A673 (cell line): ENCODE data around the gene CDK7. TPM values are rescaled to one million over a fixed set of nuclear protein-coding genes. Genes with fewer than 3 reads are reported as not detected.

Source experiments
- BruUV-seq: library from RNA; stranded (reverse); fragments of 400-500 nt; replicated peaks from 2 replicates; lab custom pipeline; 2021; lab: Mats Ljungman, UMichigan
- CTCF ChIA-PET: fragments of 300-600 bp; sonication (Branson Sonifier 250); formaldehyde crosslinking; loops from one replicate; lab custom pipeline; 2022; ENCODE audit warnings: antibody characterized with exemption; lab: Charles Lee
- POLR2A ChIA-PET: fragments of 300-600 bp; sonication (Branson Sonifier 250); formaldehyde crosslinking; loops from one replicate; lab custom pipeline; 2022; ENCODE audit warnings: antibody characterized with exemption; ENCODE audit not compliant: low non-redundant PET; lab: Charles Lee
- DNase-seq: peaks from one replicate; pipeline ENCODE4 v3.0.0-alpha.2; 2015; ENCODE audit warnings: low spot score
- H3K27ac ChIP-seq: fragments of 200-600 bp; sonication (generic); 2 replicates; pipeline ENCODE4 v1.5.1; 2016; ENCODE audit warnings: mixed run types, low read depth, mild to moderate bottlenecking, mixed read lengths, antibody characterized with exemption, low read length; ENCODE audit not compliant: poor library complexity, severe bottlenecking
- H3K27me3 ChIP-seq: fragments of 200-600 bp; sonication (generic); replicated peaks from 2 replicates; pipeline ENCODE4 v1.6.1; 2017; ENCODE audit warnings: mixed run types, low read depth, mild to moderate bottlenecking, mixed read lengths, antibody characterized with exemption, low read length; ENCODE audit not compliant: insufficient read depth, poor library complexity
- H3K36me3 ChIP-seq: fragments of 200-600 bp; sonication (generic); 2 replicates; pipeline ENCODE4 v1.6.1; 2016; ENCODE audit warnings: mixed run types, mild to moderate bottlenecking, mixed read lengths, antibody characterized with exemption, low read length; ENCODE audit not compliant: insufficient read depth, poor library complexity, severe bottlenecking
- H3K4me1 ChIP-seq: fragments of 200-600 bp; sonication (generic); 2 replicates; pipeline ENCODE4 v1.6.1; 2017; ENCODE audit warnings: mixed run types, mild to moderate bottlenecking, mixed read lengths, antibody characterized with exemption, low read length; ENCODE audit not compliant: insufficient read depth, poor library complexity, severe bottlenecking
- H3K4me3 ChIP-seq: fragments of 200-600 bp; sonication (generic); 2 replicates; pipeline ENCODE4 v1.5.1; 2016; ENCODE audit warnings: low read depth, mixed run types, mild to moderate bottlenecking, mixed read lengths, low read length; ENCODE audit not compliant: poor library complexity, severe bottlenecking
- H3K9me3 ChIP-seq: fragments of 200-600 bp; sonication (generic); 2 replicates; pipeline ENCODE4 v1.6.1; 2016; ENCODE audit warnings: mixed run types, low read depth, mild to moderate bottlenecking, mixed read lengths, antibody characterized with exemption, low read length; ENCODE audit not compliant: poor library complexity, severe bottlenecking
- CTCF ChIP-seq: fragments of 300-800, 200-600 bp; sonication (generic); conservative IDR thresholded peaks from 2 replicates; pipeline ENCODE4 v1.5.1; 2017; ENCODE audit warnings: low read depth, mild to moderate bottlenecking, antibody characterized with exemption, low read length, moderate library complexity, mixed read lengths
- EZH2 ChIP-seq: fragments of 200-600 bp; sonication (generic); IDR thresholded peaks from 2 replicates; pipeline ENCODE4 v1.6.1; 2017; ENCODE audit warnings: borderline replicate concordance, low read depth, mild to moderate bottlenecking, mixed read lengths, antibody characterized with exemption, low read length; ENCODE audit not compliant: poor library complexity, severe bottlenecking
- intact Hi-C: fragments of 100-400 bp; cut with micrococcal nuclease; formaldehyde crosslinking; loops from one replicate; pipeline ENCODE4 v1.10.0; 2022; ENCODE audit not compliant: unreplicated experiment
- total RNA-seq: library from RNA; stranded (reverse); gene quantifications from 2 replicates; pipeline ENCODE4 v1.2.3, GENCODE V29; 2021

The CDK7 gene
- total RNA-seq, 1 experiment from 2014 or later = 35.8 TPM

- POLR2A ChIA-PET = no interaction called here
- H3K9me3 ChIP-seq = no peaks in the 10 kb centered on the region
- H3K4me1 ChIP-seq = no peaks in the 10 kb centered on the region
- H3K27me3 ChIP-seq = no peaks in the 10 kb centered on the region
- no peak for TF ChIP-seq EZH2
- TF ChIP-seq CTCF = no peak
- no peak for DNase-seq
- CTCF ChIA-PET = no interaction called here
- H3K27ac ChIP-seq = no peak overlapping the region
- BruUV-seq = no TSS peak
- no peak overlapping the region for H3K4me3 ChIP-seq
- intact Hi-C loops = no loop called here
- peaks cover 16% of the 10 kb centered on the region for H3K36me3 ChIP-seq
Observed at GRCh38 chr5:69242215-69242927, 7.7 kb downstream of the CDK7 start.

- ChIA-PET POLR2A (no interaction called here), CTCF (no interaction called here)
- no peak for TF ChIP-seq EZH2
- TF ChIP-seq CTCF = no peak
- no TSS peak for BruUV-seq
- Histone ChIP-seq H3K4me1 (no peaks in the 10 kb centered on the region), H3K27me3 (no peaks in the 10 kb centered on the region), H3K27ac (no peak overlapping the region), H3K36me3 (peaks cover 8% of the 10 kb centered on the region), H3K9me3 (no peaks in the 10 kb centered on the region), H3K4me3 (no peak overlapping the region)
- intact Hi-C loops = no loop called here
- no peak for DNase-seq
Observed at GRCh38 chr5:69245031-69245430, 10.3 kb downstream of the CDK7 start.

- TF ChIP-seq CTCF = no peak
- no peak for TF ChIP-seq EZH2
- intact Hi-C loops = no loop called here
- Histone ChIP-seq H3K9me3 (no peaks in the 10 kb centered on the region), H3K4me1 (no peaks in the 10 kb centered on the region), H3K36me3 (no peaks in the 10 kb centered on the region), H3K27ac (no peak overlapping the region), H3K4me3 (no peak overlapping the region), H3K27me3 (no peaks in the 10 kb centered on the region)
- BruUV-seq = no TSS peak
- ChIA-PET POLR2A (no interaction called here), CTCF (no interaction called here)
- DNase-seq = no peak
Observed at GRCh38 chr5:69248019-69248418, 13.3 kb downstream of the CDK7 start.
